ENCODE data around the gene IRX4. TPM values are rescaled to one million over a fixed set of nuclear protein-coding genes. Genes with fewer than 3 reads are reported as not detected.

IRX4 gene
- total RNA-seq, 1 donor from 2014 or later, result not detected

DNA sequence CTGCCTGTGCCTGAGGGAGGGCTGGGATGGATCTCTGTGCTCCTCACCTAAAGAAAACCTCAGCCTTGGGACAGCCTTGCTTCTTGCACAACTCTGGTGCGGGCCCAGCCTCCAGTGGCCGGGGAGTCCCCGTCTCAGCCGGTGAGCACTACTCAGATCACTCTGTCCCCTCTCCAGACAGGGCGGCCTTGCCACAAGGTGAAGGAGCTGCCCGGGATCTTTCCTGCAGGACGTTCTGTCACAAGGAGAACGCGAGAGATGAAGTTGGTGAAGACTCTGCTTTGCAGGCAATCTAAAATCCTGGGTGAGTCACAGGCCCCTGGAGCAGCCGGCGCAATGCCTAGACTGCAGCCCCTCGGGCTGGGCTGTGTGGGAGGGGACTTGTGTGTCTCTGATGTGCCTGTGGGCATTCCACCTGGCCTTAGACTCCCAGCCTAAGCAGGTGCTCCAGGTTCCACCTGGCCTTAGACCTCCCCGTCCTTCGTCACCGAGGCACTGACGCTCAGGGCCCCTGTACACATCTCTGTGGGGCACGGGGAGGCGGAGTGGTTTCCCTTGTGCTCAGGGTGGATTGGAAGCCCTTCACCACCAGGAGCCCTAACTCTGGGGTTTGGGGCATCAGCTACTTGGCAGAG, 15.2 kb upstream of the IRX4 start:
- no peak overlapping the region for H3K4me3 ChIP-seq (ENCODE audit: low read depth, low read length)
- TF ChIP-seq CTCF (conservative IDR thresholded peaks at IDR 0.05; ENCODE audit: low read depth, low read length), result no peak
- DNase-seq (ENCODE audit: low read depth), result no peak

DNA sequence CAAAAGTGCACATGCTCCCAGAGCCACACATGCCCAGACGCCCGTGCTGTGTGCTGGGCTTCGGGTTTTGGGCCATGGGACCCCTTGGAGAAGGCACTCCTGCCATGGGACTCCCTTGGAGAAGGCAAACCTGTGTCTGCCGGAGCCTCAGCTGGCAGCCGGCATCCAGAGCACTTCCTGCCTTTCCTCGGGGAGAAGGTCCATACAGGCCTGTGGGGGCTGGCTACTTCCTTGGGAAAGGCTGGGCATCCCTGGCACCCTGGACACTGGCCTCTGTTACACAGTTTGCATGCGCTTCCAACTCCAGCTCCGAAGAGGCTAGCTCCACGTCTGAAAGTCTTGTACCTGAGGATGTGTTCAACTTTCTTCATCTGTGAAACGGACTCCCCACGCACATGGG, 14.7 kb upstream of the IRX4 start:
- H3K4me3 ChIP-seq (ENCODE audit: low read depth, low read length), result no peak overlapping the region
- TF ChIP-seq CTCF (conservative IDR thresholded peaks at IDR 0.05; ENCODE audit: low read depth, low read length), result no peak
- no peak for DNase-seq (ENCODE audit: low read depth)

DNA sequence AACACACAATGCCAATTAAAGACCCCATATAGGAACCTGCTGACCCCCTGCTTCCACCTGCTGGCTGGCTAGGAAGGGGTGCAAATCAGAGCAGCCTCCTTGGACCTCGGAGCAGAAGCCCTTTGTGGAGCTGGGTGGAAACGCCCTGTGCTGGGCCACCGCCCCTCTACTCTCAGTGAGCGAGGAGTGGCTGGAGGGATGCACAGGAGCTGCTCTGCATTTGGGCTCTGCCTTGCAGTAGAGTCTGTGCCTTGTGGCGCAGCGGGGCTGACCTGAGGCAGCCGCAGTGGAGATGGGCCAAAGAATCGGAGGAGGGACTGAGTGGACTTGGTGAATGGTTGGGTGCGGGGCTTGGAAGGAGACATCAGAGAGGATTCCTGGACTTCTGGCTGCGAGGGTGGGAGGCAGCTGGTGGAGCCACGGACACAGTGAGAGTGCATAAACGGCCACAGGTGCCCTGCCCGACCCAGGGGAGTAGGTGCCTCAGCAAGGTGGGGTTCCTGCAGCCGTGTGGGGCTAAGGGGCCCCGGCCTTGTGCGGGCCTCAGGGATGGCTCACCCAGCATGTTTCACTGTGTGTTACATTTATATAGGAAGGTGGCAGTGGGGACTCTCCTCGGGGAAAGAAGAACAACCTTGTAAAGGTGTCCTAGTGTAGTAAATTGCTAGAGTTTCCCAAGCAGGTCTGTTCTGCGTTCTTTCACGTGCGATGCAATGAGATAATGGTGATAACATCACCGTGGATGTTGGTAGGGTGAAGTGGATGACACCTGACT, 14.1 kb upstream of the IRX4 start:
- no peak for DNase-seq (ENCODE audit: low read depth)
- TF ChIP-seq CTCF (conservative IDR thresholded peaks at IDR 0.05; ENCODE audit: low read depth, low read length), result no peak
- no peak overlapping the region for H3K4me3 ChIP-seq (ENCODE audit: low read depth, low read length)

GRCh38 chr5:1895739-1896420, 13.2 kb upstream of the IRX4 start:
- H3K4me3 ChIP-seq (ENCODE audit: low read depth, low read length), result no peak overlapping the region
- no peak for DNase-seq (ENCODE audit: low read depth)
- no peak for TF ChIP-seq CTCF (conservative IDR thresholded peaks at IDR 0.05; ENCODE audit: low read depth, low read length)

- no peak for TF ChIP-seq CTCF (conservative IDR thresholded peaks at IDR 0.05; ENCODE audit: low read depth, low read length)
- DNase-seq (ENCODE audit: low read depth), result no peak
- no peak overlapping the region for H3K4me3 ChIP-seq (ENCODE audit: low read depth, low read length)
Measured at GRCh38 chr5:1894243-1894642, 11.5 kb upstream of the IRX4 start.

- DNase-seq (ENCODE audit: low read depth), result no peak
- no peak for TF ChIP-seq CTCF (conservative IDR thresholded peaks at IDR 0.05; ENCODE audit: low read depth, low read length)
- H3K4me3 ChIP-seq (ENCODE audit: low read depth, low read length), result no peak overlapping the region
Measured at GRCh38 chr5:1893754-1894153, 11.0 kb upstream of the IRX4 start.

Measured in epithelial cell of proximal tubule (primary cell).